GM12892 (cell line): ENCODE measurements around the gene UCP3.

Experiments
- POLR2A ChIP-seq: IDR thresholded peaks from 2 replicates; pipeline ENCODE4 v1.6.1; 2011; ENCODE audit warnings: low read depth, low read length, control low read depth
- POLR2AphosphoS5 ChIP-seq: IDR thresholded peaks from 2 replicates; pipeline ENCODE4 v1.6.1; 2011; ENCODE audit warnings: low read depth, low read length, control low read depth

DNA sequence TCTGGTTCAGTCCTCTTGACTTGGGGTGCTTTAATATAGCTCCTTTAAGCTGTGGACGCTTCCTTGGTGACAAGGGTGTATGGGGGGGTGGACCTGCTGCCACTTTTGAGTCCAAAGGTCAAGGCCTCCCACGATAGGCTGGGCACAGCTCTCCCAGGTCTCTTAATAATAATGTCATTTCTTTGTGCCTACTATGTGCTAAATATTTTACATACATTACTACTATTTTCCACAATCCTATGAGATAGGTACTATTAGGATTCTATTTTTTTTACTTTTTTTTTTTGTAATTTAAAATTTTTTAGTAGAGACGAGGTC, 304 bp upstream of the UCP3 start:
- TF ChIP-seq POLR2AphosphoS5 (no peak), POLR2A (no peak)
